B cell (primary cell): ENCODE measurements around the gene GRHPR. TPM values are rescaled to one million over a fixed set of nuclear protein-coding genes. Genes with fewer than 3 reads are reported as not detected.

ENCODE experiments used
- ATAC-seq: fragments of 200-7000 bp; cut with Tn5 transposase; one replicate; pipeline ENCODE4 v1.10.0; 2021; ENCODE audit warnings: low read depth, mild to moderate bottlenecking, moderate number of reproducible peaks, moderate library complexity
- CTCF ChIA-PET: fragments of 350-600 bp; sonication (Branson Sonifier 250); formaldehyde crosslinking; loops from one replicate; lab custom pipeline; 2021; ENCODE audit warnings: antibody characterized with exemption, inconsistent platforms; lab: Charles Lee
- POLR2A ChIA-PET: fragments of 350-600 bp; sonication (Branson Sonifier 250); formaldehyde crosslinking; loops from one replicate; lab custom pipeline; 2021; ENCODE audit warnings: antibody characterized with exemption; lab: Charles Lee
- DNase-seq: peaks from one replicate; pipeline ENCODE4 v3.0.0; 2013
- H2AFZ ChIP-seq: 2 replicates; pipeline ENCODE4 v1.6.1; 2012; ENCODE audit warnings: mild to moderate bottlenecking, low read depth, low read length; ENCODE audit not compliant: insufficient read depth, poor library complexity, severe bottlenecking
- H3K27ac ChIP-seq, 2 donors: 1 replicate in 1 of 2; 2 replicates in 1 of 2; pipeline ENCODE4 v1.5.1; 2012 to 2013; ENCODE audit warnings: low read length in 2 of 2, mild to moderate bottlenecking in 2 of 2, moderate library complexity in 1 of 2
- H3K27me3 ChIP-seq, 4 experiments: fragments of 200-600 bp in 1 of 4; sonication (generic) in 1 of 4; replicated peaks in 1 of 4; 1 replicate in 2 of 4; 2 replicates in 2 of 4; pipeline versions ENCODE4 v1.6.1 to v1.7.0; 2013 to 2016; ENCODE audit warnings: low read length in 3 of 4, mild to moderate bottlenecking in 2 of 4, mixed read lengths in 1 of 4, moderate library complexity in 1 of 4; ENCODE audit not compliant: insufficient read depth in 4 of 4, control insufficient read depth in 3 of 4; ENCODE audit errors: control extremely low read depth in 1 of 4
- H3K36me3 ChIP-seq, 2 experiments: replicated peaks in 1 of 2; 1 replicate in 1 of 2; 2 replicates in 1 of 2; pipeline versions ENCODE4 v1.6.1 to v1.7.1; 2013; ENCODE audit warnings: low read length in 1 of 2; ENCODE audit not compliant: insufficient read depth in 2 of 2, control insufficient read depth in 1 of 2; ENCODE audit errors: control extremely low read depth in 1 of 2, extremely low read depth in 1 of 2
- H3K4me1 ChIP-seq, 2 donors: fragments of 200-600 bp in 1 of 2; sonication (generic) in 1 of 2; 1 replicate in 1 of 2; 2 replicates in 1 of 2; pipeline versions ENCODE4 v1.5.1 to v1.6.1; 2013 to 2017; ENCODE audit warnings: low read length in 2 of 2; ENCODE audit not compliant: control insufficient read depth in 2 of 2, insufficient read depth in 2 of 2
- H3K4me2 ChIP-seq: replicated peaks from 2 replicates; pipeline ENCODE3; 2012; ENCODE audit warnings: mild to moderate bottlenecking, low read depth, low read length; ENCODE audit not compliant: poor library complexity, severe bottlenecking
- H3K4me3 ChIP-seq, 5 experiments: fragments of 200-600 bp in 1 of 5; sonication (generic) in 1 of 5; 1 replicate in 3 of 5; 2 replicates in 2 of 5; pipeline versions ENCODE4 v1.5.1 to v1.7.0; 2011 to 2016; ENCODE audit warnings: low read length in 4 of 5, mild to moderate bottlenecking in 4 of 5, low read depth in 2 of 5, control low read depth in 1 of 5, moderate library complexity in 1 of 5; ENCODE audit not compliant: insufficient read depth in 1 of 5; ENCODE audit errors: control extremely low read depth in 1 of 5, extremely low read depth in 1 of 5
- H3K79me2 ChIP-seq: fragments of 200-600 bp; sonication (generic); one replicate; pipeline ENCODE4 v1.6.0; 2016; ENCODE audit warnings: low read length; ENCODE audit not compliant: control insufficient read depth, insufficient read depth
- H3K9ac ChIP-seq: fragments of 200-600 bp; sonication (generic); 2 replicates; pipeline ENCODE4 v1.6.1; 2017; ENCODE audit warnings: mild to moderate bottlenecking, low read length, moderate library complexity
- H3K9me3 ChIP-seq, 3 donors: one replicate each; pipeline versions ENCODE4 v1.6.1 to v1.7.1; 2013; ENCODE audit warnings: low read length in 2 of 3; ENCODE audit not compliant: control insufficient read depth in 2 of 3, insufficient read depth in 1 of 3; ENCODE audit errors: control extremely low read depth in 1 of 3
- H4K20me1 ChIP-seq: 2 replicates; pipeline ENCODE4 v1.6.0; 2012; ENCODE audit warnings: mild to moderate bottlenecking, low read length; ENCODE audit not compliant: insufficient read depth, control insufficient read depth, poor library complexity, severe bottlenecking
- H3K27ac Mint-ChIP-seq: one replicate; pipeline ENCODE4 v1.8.0; 2021; ENCODE audit warnings: mixed read lengths
- H3K27me3 Mint-ChIP-seq: one replicate; pipeline ENCODE4 v1.8.0; 2021; ENCODE audit warnings: mixed read lengths
- H3K4me1 Mint-ChIP-seq: one replicate; pipeline ENCODE4 v1.8.0; 2021; ENCODE audit warnings: mixed read lengths
- H3K4me3 Mint-ChIP-seq: one replicate; pipeline ENCODE4 v1.8.0; 2021; ENCODE audit warnings: mixed read lengths
- H3K9me3 Mint-ChIP-seq: one replicate; pipeline ENCODE4 v1.8.0; 2022; ENCODE audit warnings: mixed read lengths; ENCODE audit not compliant: insufficient read depth
- CTCF ChIP-seq: fragments of 200-600 bp; IDR thresholded peaks from one replicate; pipeline ENCODE4 v1.8.0; 2022; ENCODE audit warnings: antibody characterized with exemption, mild to moderate bottlenecking
- EZH2 ChIP-seq: IDR thresholded peaks from 2 replicates; pipeline ENCODE4 v1.6.1; 2012; ENCODE audit warnings: borderline replicate concordance, low read depth, mild to moderate bottlenecking, moderate library complexity, low read length; ENCODE audit not compliant: insufficient read depth, poor library complexity, severe bottlenecking
- WGBS: methylation state at CpG from one replicate; pipeline ENCODE4 v1.1.5; 2013; ENCODE audit warnings: missing lambda C conversion rate; ENCODE audit not compliant: insufficient coverage; 5-methylcytosine and 5-hydroxymethylcytosine counted together
- intact Hi-C: fragments of 100-400 bp; cut with micrococcal nuclease; formaldehyde crosslinking; loops from one replicate; pipeline ENCODE4 v1.10.0; 2022
- polyA plus RNA-seq: library from polyadenylated mRNA; depleted of rRNA; stranded (reverse); fragments of >200 nt; gene quantifications from 2 replicates; pipeline ENCODE4 v1.2.3, GENCODE V29; 2012
- total RNA-seq, 2 donors: library from RNA; stranded (reverse); fragments of 120-200 nt in 1 of 2; gene quantifications; 1 replicate in 1 of 2; 2 replicates in 1 of 2; pipeline versions ENCODE4 v1.2.3 to v1.2.4, GENCODE V29; 2013 to 2022

The GRHPR gene
- total and polyA plus RNA-seq, 2 donors (not counting 1 experiment from before 2014, with no cell fraction given), result 121 to 138 TPM

GRCh38 chr9:37410969-37411785 is 11.3 kb upstream of the GRHPR start:
- H2AFZ ChIP-seq, result no peak overlapping the region
- peak overlapping the region; percentile 18 for H3K4me3 Mint-ChIP-seq
- H4K20me1 ChIP-seq, result no peaks in the 10 kb centered on the region
- peaks cover 19% of the 10 kb centered on the region for H3K79me2 ChIP-seq
- peak overlapping the region; percentile 60 for H3K4me2 ChIP-seq
- DNase-seq (peak; percentile 59), ATAC-seq (no peak)
- H3K9me3 ChIP-seq, result no peaks in the 10 kb centered on the region
- no peak overlapping the region for H3K4me3 ChIP-seq
- H3K27ac Mint-ChIP-seq, result peak overlapping the region; percentile 39
- TF ChIP-seq EZH2 (no peak), CTCF (peak; percentile 55)
- no peaks in the 10 kb centered on the region for H3K27me3 ChIP-seq
- 47% methylated on average over 9 of the region's 13 CpGs for WGBS
- no peaks in the 10 kb centered on the region for H3K9me3 Mint-ChIP-seq
- POLR2A ChIA-PET, result interaction anchor here (0.6 to 1.8 kb wide), 9 partner anchors 11 to 386 kb away, joined by 3 to 9 read pairs (median 4); partner anchors contain the start of gene GRHPR
- CTCF ChIA-PET, result interaction anchor here (0.7 to 11.4 kb wide), 23 partner anchors 9 to 538 kb away, joined by 3 to 125 read pairs (median 4); partner anchors contain the start of genes PAX5 and TOMM5
- intact Hi-C loops, result loop anchor here (10.0 kb wide), 1 partner anchor 776 kb away; no protein-coding TSS in a partner anchor
- H3K4me1 ChIP-seq, result peaks cover 65 to 84% of the 10 kb centered on the region in 2 donors
- H3K27ac ChIP-seq, result no peak overlapping the region
- H3K36me3 ChIP-seq, result no peaks in the 10 kb centered on the region
- no peaks in the 10 kb centered on the region for H3K27me3 Mint-ChIP-seq
- peaks cover 73% of the 10 kb centered on the region for H3K4me1 Mint-ChIP-seq
- H3K9ac ChIP-seq, result no peak overlapping the region
